ENCODE data around the gene TRIM33.

Gene TRIM33

GRCh38 chr1:114512595-114513280 is 1.7 kb upstream of the TRIM33 start:
- H3K27ac ChIP-seq, result peak overlapping the region; percentile 89
- TF ChIP-seq, protein P1, sequence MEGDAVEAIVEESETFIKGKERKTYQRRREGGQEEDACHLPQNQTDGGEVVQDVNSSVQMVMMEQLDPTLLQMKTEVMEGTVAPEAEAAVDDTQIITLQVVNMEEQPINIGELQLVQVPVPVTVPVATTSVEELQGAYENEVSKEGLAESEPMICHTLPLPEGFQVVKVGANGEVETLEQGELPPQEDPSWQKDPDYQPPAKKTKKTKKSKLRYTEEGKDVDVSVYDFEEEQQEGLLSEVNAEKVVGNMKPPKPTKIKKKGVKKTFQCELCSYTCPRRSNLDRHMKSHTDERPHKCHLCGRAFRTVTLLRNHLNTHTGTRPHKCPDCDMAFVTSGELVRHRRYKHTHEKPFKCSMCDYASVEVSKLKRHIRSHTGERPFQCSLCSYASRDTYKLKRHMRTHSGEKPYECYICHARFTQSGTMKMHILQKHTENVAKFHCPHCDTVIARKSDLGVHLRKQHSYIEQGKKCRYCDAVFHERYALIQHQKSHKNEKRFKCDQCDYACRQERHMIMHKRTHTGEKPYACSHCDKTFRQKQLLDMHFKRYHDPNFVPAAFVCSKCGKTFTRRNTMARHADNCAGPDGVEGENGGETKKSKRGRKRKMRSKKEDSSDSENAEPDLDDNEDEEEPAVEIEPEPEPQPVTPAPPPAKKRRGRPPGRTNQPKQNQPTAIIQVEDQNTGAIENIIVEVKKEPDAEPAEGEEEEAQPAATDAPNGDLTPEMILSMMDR (conservative IDR thresholded peaks at IDR 0.05), result no peak
- TF ChIP-seq ZFX (IDR thresholded peaks at IDR 0.05), result no peak

- H3K27ac ChIP-seq, result peak overlapping the region; percentile 89
- TF ChIP-seq, protein P1 (conservative IDR thresholded peaks at IDR 0.05), result no peak
- peak; percentile 97 for TF ChIP-seq ZFX (IDR thresholded peaks at IDR 0.05)
These were observed 550 bp downstream of the TRIM33 start for GRCh38 chr1:114510274-114511031.

GRCh38 chr1:114509596-114510273 is 1.3 kb downstream of the TRIM33 start:
- TF ChIP-seq, protein P1 (conservative IDR thresholded peaks at IDR 0.05), result no peak
- TF ChIP-seq ZFX (IDR thresholded peaks at IDR 0.05), result no peak
- H3K27ac ChIP-seq, result peak overlapping the region; percentile 89

- no peak overlapping the region for H3K27ac ChIP-seq
- TF ChIP-seq, protein P1 (conservative IDR thresholded peaks at IDR 0.05), result no peak
These were observed 2.6 kb downstream of the TRIM33 start for GRCh38 chr1:114508386-114508898.

DNA sequence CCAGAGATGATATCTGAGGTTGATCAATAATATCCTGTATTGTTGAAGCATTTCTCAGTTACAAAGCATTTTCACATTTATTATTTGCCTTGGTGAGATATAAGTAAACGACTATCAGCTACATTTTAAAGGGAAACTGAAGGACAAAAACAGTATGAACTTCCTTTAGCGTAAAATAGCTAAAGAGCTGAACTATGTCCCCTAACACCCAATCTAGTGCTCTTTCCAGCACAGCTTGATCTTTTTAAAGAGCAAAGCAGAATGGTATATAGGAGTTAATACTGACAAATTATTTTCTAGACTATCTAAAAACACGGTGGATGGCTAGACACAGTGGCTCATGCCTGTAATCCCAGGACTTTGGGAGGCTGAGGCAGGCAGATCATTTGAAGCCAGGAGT is 3.5 kb downstream of the TRIM33 start:
- TF ChIP-seq ZFX (IDR thresholded peaks at IDR 0.05), result no peak
- TF ChIP-seq, protein P1 (conservative IDR thresholded peaks at IDR 0.05), result no peak
- peak overlapping the region; percentile 32 for H3K27ac ChIP-seq

DNA sequence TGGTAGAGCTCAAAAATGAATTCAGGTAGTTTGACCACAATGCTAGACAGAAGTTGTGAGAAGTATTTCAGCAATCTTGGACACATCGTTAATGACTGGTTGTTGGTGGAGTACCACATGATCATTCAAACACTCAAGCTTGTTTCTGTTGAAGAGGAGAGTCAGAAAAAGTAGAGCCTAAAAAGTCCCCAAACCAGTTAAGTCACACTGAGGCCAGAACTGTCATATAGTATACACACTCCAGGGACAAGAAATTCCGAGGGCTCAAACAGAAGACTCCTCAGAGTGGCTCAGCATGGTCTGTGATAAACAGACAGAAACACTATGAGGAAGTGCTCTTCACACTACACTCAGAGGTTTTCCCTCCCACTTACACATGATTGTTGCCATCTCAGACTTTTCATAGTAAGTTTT is 5.8 kb downstream of the TRIM33 start:
- TF ChIP-seq, protein P1 (conservative IDR thresholded peaks at IDR 0.05), result no peak
- TF ChIP-seq ZFX (IDR thresholded peaks at IDR 0.05), result no peak
- H3K27ac ChIP-seq, result peak overlapping the region; percentile 76
